Naive thymus-derived CD4-positive, alpha-beta T cell (primary cell): ENCODE results near the gene PTTG1IP. TPM values are rescaled to one million over a fixed set of nuclear protein-coding genes. Genes with fewer than 3 reads are reported as not detected.

ENCODE experiments used
- ATAC-seq: fragments of 150-1000 bp; cut with Tn5 transposase; 2 replicates; pipeline ENCODE4 v1.10.0; 2021; ENCODE audit warnings: mild to moderate bottlenecking, moderate library complexity
- CTCF ChIA-PET: fragments of 350-600 bp; sonication (Branson Sonifier 250); formaldehyde crosslinking; loops from one replicate; lab custom pipeline; 2021; ENCODE audit warnings: antibody characterized with exemption; lab: Charles Lee
- POLR2A ChIA-PET: fragments of 350-600 bp; sonication (Branson Sonifier 250); formaldehyde crosslinking; loops from one replicate; lab custom pipeline; 2021; ENCODE audit warnings: antibody characterized with exemption, inconsistent platforms; lab: Charles Lee
- DNase-seq, 9 donors: peaks; one replicate each; pipeline versions ENCODE4 v3.0.0 to v3.0.0-alpha.2; 2020 to 2022; ENCODE audit warnings: mixed read lengths in 1 of 9
- H3K27ac ChIP-seq: one replicate; pipeline ENCODE4 v1.7.0; 2013; ENCODE audit warnings: mild to moderate bottlenecking, low read depth, low read length, moderate library complexity
- H3K27me3 ChIP-seq, 2 donors: one replicate each; pipeline ENCODE4 v1.7.0; 2013; ENCODE audit warnings: low read length in 2 of 2, mild to moderate bottlenecking in 2 of 2, moderate library complexity in 2 of 2; ENCODE audit not compliant: control insufficient read depth in 2 of 2, insufficient read depth in 2 of 2
- H3K36me3 ChIP-seq, 3 experiments: 1 replicate in 2 of 3; 2 replicates in 1 of 3; pipeline ENCODE4 v1.7.0; 2013; ENCODE audit warnings: low read length in 3 of 3, mild to moderate bottlenecking in 3 of 3, moderate library complexity in 1 of 3; ENCODE audit not compliant: insufficient read depth in 3 of 3, control insufficient read depth in 2 of 3
- H3K4me1 ChIP-seq, 2 donors: one replicate each; pipeline ENCODE4 v1.7.0; 2013; ENCODE audit warnings: low read length in 2 of 2, mild to moderate bottlenecking in 2 of 2, moderate library complexity in 1 of 2; ENCODE audit not compliant: control insufficient read depth in 2 of 2, insufficient read depth in 2 of 2
- H3K4me3 ChIP-seq: 2 replicates; pipeline ENCODE4 v1.7.0; 2013; ENCODE audit warnings: mild to moderate bottlenecking, low read length
- H3K9me3 ChIP-seq, 3 experiments: 1 replicate in 2 of 3; 2 replicates in 1 of 3; pipeline ENCODE4 v1.7.0; 2013; ENCODE audit warnings: low read length in 3 of 3; ENCODE audit not compliant: control insufficient read depth in 2 of 3
- H3K27ac Mint-ChIP-seq, 9 donors: one replicate each; pipeline ENCODE4 v1.8.0; 2020 to 2022; ENCODE audit warnings: mixed read lengths in 9 of 9, mild to moderate bottlenecking in 8 of 9, moderate library complexity in 5 of 9, inconsistent platforms in 2 of 9
- H3K27me3 Mint-ChIP-seq, 5 donors: one replicate each; pipeline ENCODE4 v1.8.0; 2021 to 2022; ENCODE audit warnings: mixed read lengths in 5 of 5, mild to moderate bottlenecking in 1 of 5
- H3K36me3 Mint-ChIP-seq, 5 donors: one replicate each; pipeline ENCODE4 v1.8.0; 2020 to 2022; ENCODE audit warnings: mixed read lengths in 5 of 5, mild to moderate bottlenecking in 3 of 5, inconsistent platforms in 1 of 5
- H3K4me1 Mint-ChIP-seq, 7 donors: one replicate each; pipeline ENCODE4 v1.8.0; 2020 to 2022; ENCODE audit warnings: mixed read lengths in 7 of 7, mild to moderate bottlenecking in 3 of 7, inconsistent platforms in 1 of 7
- H3K4me3 Mint-ChIP-seq, 10 donors: one replicate each; pipeline ENCODE4 v1.8.0; 2020 to 2022; ENCODE audit warnings: mild to moderate bottlenecking in 10 of 10, mixed read lengths in 10 of 10, moderate library complexity in 6 of 10, inconsistent platforms in 2 of 10
- H3K9me3 Mint-ChIP-seq, 11 donors: one replicate each; pipeline ENCODE4 v1.8.0; 2020 to 2022; ENCODE audit warnings: mixed read lengths in 11 of 11, mild to moderate bottlenecking in 4 of 11, inconsistent platforms in 1 of 11, moderate library complexity in 1 of 11
- intact Hi-C, 2 donors: fragments of 100-400 bp; cut with micrococcal nuclease; formaldehyde crosslinking; loops; one replicate each; pipeline ENCODE4 v1.15.1; 2023
- polyA plus RNA-seq, 2 donors: library from polyadenylated mRNA; unstranded; fragments of 300-500 nt; fragmentation: Illumina TruSeq; gene quantifications; one replicate each; pipeline ENCODE4 v1.2.3, GENCODE V29; 2021
- total RNA-seq, 6 experiments: library from RNA in 5 of 6; stranded (reverse) in 5 of 6; gene quantifications; 1 replicate in 5 of 6; 2 replicates in 1 of 6; pipeline ENCODE4 v1.2.3 and lab custom pipeline; 2021 to 2026

The PTTG1IP gene
- total and polyA plus RNA-seq, 7 experiments from 2014 or later, result 60.9 to 122 (median 92.5) TPM

DNA sequence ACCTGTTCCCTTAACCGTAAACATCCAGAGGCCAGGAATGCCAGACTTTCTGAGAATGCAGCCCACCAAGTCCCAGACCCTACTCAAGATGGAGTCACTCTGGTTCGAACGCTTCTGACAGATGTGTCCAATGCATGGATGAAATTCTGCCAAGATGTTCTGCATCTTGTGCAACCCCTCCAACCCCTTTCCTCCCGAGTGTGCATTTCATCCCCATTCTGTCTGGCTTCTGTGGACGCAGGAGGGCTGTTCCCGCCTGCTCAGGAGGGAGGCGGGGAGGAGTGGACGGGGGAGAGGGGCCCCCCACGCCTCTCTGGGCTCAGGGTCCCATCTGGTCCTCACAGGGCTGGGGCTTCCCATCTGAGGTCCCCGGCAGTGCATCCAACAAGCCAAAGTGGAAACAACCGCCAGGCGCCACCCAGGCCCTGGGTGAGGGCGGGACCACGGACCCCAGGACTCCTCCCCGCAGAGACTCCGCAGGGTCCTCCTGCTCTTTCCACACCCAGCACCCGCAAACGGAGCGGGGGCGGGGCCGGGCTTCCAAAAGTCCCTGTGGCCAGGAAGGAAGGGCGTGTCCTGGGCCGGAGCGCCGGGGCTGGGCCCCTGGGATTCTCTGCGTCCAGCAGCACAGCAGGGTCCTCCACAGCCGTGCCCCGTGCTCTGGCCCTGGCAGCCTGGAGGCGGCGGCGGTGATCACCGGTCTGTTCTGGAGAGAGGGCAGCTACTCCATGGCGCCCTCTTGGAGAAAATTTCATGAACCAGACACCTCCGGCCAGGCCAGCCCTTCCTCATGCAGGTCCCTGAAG, 27.9 kb downstream of the PTTG1IP start:
- peaks cover 3 to 24% (median 13%) of the 10 kb centered on the region in 7 donors for H3K4me1 Mint-ChIP-seq
- ChIA-PET POLR2A (interaction anchor here (1.1 to 1.2 kb wide), 3 partner anchors 28 to 30 kb away, joined by 3 to 5 read pairs (median 3); partner anchors contain the start of gene PTTG1IP), CTCF (interaction anchor here (0.7 to 1.3 kb wide), 5 partner anchors 12 to 1795 kb away, joined by 3 to 4 read pairs (median 3); partner anchors contain the start of gene UBE2G2)
- Histone ChIP-seq H3K4me3 (peak overlapping the region; percentile 51), H3K36me3 (peaks cover 0 to 22% (median 0%) of the 10 kb centered on the region in 3 experiments), H3K27me3 (no peaks in the 10 kb centered on the region), H3K4me1 (peaks cover 6 to 11% of the 10 kb centered on the region in 2 donors), H3K27ac (peak overlapping the region; percentile 58), H3K9me3 (no peaks in the 10 kb centered on the region)
- intact Hi-C loops, result loop anchor here (1.0 to 2.0 kb wide), 4 partner anchors 17 to 44 kb away; partner anchors contain the start of gene UBE2G2 (in 2 of the 2)
- H3K4me3 Mint-ChIP-seq, result peak overlapping the region; percentile 65 to 80 (median 78)
- peaks cover 0 to 6% (median 0%) of the 10 kb centered on the region in 5 donors for H3K36me3 Mint-ChIP-seq
- ATAC-seq, result peak; percentile 77
- peaks cover 0 to 4% (median 0%) of the 10 kb centered on the region in 5 donors for H3K27me3 Mint-ChIP-seq
- DNase-seq, result peak; percentile 15 to 75 (median 37)
- peaks cover 0 to 2% (median 0%) of the 10 kb centered on the region in 11 donors for H3K9me3 Mint-ChIP-seq
- peak overlapping the region; percentile 57 to 90 (median 76) for H3K27ac Mint-ChIP-seq

DNA sequence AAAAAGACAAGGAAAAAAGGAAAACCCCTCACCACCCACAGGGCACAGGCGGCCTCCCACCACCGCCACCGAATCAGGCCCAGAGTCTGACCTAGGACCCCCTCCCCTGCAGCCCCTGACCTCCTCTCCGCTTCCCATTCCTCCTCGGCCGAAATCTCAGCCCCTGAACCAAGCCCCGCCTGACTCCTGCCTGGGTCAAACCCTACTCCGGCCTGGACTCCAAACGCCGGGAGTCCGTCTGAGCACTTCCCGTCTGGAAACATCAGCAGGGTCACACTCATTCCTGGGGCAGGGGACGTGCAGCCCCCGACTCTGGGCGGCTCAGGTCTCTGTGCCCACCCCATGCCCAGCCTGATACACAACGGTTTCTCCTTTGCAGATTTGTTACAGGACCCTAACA, 29.2 kb downstream of the PTTG1IP start:
- intact Hi-C loops, result no loop called here
- Mint-ChIP-seq H3K4me1 (peaks cover 0 to 24% (median 13%) of the 10 kb centered on the region in 7 donors), H3K27ac (peak overlapping the region in 1 of 9 donors; percentile 65), H3K4me3 (peak overlapping the region in 4 of 10 donors; percentile 40 to 78 (median 42)), H3K36me3 (peaks cover 0 to 3% (median 0%) of the 10 kb centered on the region in 5 donors), H3K27me3 (peaks cover 0 to 4% (median 0%) of the 10 kb centered on the region in 5 donors), H3K9me3 (peaks cover 0 to 2% (median 0%) of the 10 kb centered on the region in 11 donors)
- Histone ChIP-seq H3K27ac (no peak overlapping the region), H3K27me3 (no peaks in the 10 kb centered on the region), H3K36me3 (peaks cover 0 to 8% (median 0%) of the 10 kb centered on the region in 3 experiments), H3K4me1 (peaks cover 6 to 11% of the 10 kb centered on the region in 2 donors), H3K4me3 (no peak overlapping the region), H3K9me3 (no peaks in the 10 kb centered on the region)
- ATAC-seq (no peak), DNase-seq (no peak)
- ChIA-PET CTCF (interaction anchor here (0.8 kb wide), 1 partner anchor 26 kb away, joined by 3 read pairs; the partner anchor contains the start of gene SUMO3), POLR2A (no interaction called here)

DNA sequence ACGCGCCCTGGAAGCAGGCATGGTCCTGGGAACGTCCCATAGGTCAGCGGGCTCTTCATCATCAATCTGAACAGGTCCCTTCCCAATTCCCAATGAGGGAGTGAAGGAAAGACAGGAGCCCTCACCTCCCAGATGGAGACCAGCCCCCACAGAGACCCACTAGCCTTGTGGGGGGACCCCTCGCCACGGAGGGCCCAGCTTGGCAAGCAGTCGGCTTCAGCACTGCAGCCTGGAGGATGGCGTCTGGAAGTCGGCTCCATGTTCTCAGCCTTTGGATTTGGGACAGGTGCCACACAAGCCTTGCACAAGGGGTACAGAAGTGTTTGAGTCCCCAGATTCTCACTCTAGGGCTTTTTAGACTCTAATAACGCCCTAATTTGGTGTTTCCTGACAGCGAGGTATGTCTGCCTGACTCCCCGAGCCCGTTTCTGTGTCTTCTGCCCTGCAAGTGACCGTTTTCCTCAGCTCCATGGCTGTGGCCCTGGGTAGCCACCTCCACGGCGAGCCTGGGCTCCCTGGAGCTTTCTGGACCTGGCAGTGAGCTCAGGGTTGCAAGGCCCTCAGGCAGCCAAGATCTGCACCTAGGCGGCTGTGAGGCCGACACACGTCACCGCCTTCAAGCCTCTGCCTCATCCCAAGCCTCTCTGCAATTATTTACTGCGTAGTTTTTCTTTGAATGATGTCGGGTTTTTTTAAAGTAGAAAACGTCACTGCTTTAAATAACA, 30.6 kb downstream of the PTTG1IP start:
- ChIA-PET POLR2A (interaction anchor here (0.7 kb wide), 1 partner anchor 34 kb away, joined by 3 read pairs; no protein-coding TSS in a partner anchor), CTCF (interaction anchor here (0.7 kb wide), 1 partner anchor 26 kb away, joined by 3 read pairs; no protein-coding TSS in a partner anchor)
- Histone ChIP-seq H3K9me3 (no peaks in the 10 kb centered on the region), H3K27ac (no peak overlapping the region), H3K4me1 (peaks cover 6 to 11% of the 10 kb centered on the region in 2 donors), H3K4me3 (no peak overlapping the region), H3K36me3 (no peaks in the 10 kb centered on the region), H3K27me3 (no peaks in the 10 kb centered on the region)
- no peak overlapping the region for H3K4me3 Mint-ChIP-seq
- peaks cover 0 to 2% (median 0%) of the 10 kb centered on the region in 11 donors for H3K9me3 Mint-ChIP-seq
- H3K27me3 Mint-ChIP-seq, result peaks cover 0 to 4% (median 0%) of the 10 kb centered on the region in 5 donors
- no peak overlapping the region for H3K27ac Mint-ChIP-seq
- peaks cover 0 to 24% (median 13%) of the 10 kb centered on the region in 7 donors for H3K4me1 Mint-ChIP-seq
- intact Hi-C loops, result no loop called here
- ATAC-seq (no peak), DNase-seq (no peak)
- H3K36me3 Mint-ChIP-seq, result no peaks in the 10 kb centered on the region

DNA sequence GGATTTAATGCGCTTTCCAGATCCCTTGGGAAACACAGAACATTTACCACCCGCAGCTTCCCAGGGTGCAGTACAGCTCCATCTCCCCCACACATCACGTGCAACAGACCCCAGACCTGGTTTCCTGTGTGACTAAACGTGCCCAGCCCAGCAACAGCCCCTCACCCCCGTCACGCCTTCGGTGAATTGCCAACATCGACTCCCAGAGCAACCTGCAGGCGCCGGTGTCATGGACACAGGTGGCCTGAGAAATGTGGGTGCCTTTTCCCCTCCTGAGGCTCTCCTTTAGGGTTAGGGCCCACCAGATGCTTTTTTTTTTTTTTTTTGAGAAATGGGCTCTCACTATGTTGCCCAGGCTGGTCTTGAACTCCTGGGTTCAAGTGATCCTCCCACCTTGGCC, 31.4 kb downstream of the PTTG1IP start:
- H3K9me3 ChIP-seq, result no peaks in the 10 kb centered on the region
- H3K27me3 ChIP-seq, result no peaks in the 10 kb centered on the region
- Mint-ChIP-seq H3K4me1 (peaks cover 0 to 20% (median 13%) of the 10 kb centered on the region in 7 donors), H3K27ac (no peak overlapping the region), H3K9me3 (peaks cover 0 to 2% (median 0%) of the 10 kb centered on the region in 11 donors), H3K36me3 (no peaks in the 10 kb centered on the region), H3K27me3 (peaks cover 0 to 4% (median 0%) of the 10 kb centered on the region in 5 donors), H3K4me3 (no peak overlapping the region)
- ATAC-seq (no peak), DNase-seq (no peak)
- peaks cover 6 to 11% of the 10 kb centered on the region in 2 donors for H3K4me1 ChIP-seq
- no peaks in the 10 kb centered on the region for H3K36me3 ChIP-seq
- CTCF ChIA-PET, result interaction anchor here (0.7 kb wide), 1 partner anchor 27 kb away, joined by 3 read pairs; no protein-coding TSS in a partner anchor
- no peak overlapping the region for H3K27ac ChIP-seq
- no peak overlapping the region for H3K4me3 ChIP-seq
- POLR2A ChIA-PET, result no interaction called here
- intact Hi-C loops, result no loop called here

DNA sequence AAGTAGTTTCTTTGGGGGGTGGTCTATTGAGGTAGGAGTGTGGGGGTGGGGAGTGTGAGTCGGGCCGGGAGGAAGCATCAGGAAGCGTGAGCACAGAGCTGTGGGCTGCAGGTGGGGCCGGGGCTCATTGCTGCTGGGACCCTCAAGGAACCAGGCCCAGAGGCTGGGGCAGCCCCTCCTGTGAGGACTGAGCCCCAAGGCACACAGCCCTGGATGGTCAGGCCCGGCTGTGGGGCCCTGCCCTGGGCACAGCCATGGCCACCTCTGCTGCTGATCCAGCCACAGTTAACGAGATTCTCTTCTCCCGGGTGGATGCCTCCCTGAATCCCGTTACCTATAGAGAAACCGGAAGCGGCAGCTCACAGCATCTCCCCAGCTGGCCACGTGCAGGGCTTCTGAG, 32.7 kb downstream of the PTTG1IP start:
- peaks cover 0 to 2% (median 0%) of the 10 kb centered on the region in 11 donors for H3K9me3 Mint-ChIP-seq
- ChIA-PET CTCF (no interaction called here), POLR2A (no interaction called here)
- H3K4me1 Mint-ChIP-seq, result peaks cover 0 to 12% (median 4%) of the 10 kb centered on the region in 7 donors
- no peak for DNase-seq
- Histone ChIP-seq H3K27ac (no peak overlapping the region), H3K9me3 (no peaks in the 10 kb centered on the region), H3K4me1 (peaks cover 2 to 6% of the 10 kb centered on the region in 2 donors), H3K36me3 (no peaks in the 10 kb centered on the region), H3K27me3 (no peaks in the 10 kb centered on the region), H3K4me3 (no peak overlapping the region)
- no peak overlapping the region for H3K4me3 Mint-ChIP-seq
- ATAC-seq, result no peak
- H3K27ac Mint-ChIP-seq, result no peak overlapping the region
- H3K27me3 Mint-ChIP-seq, result peaks cover 0 to 4% (median 0%) of the 10 kb centered on the region in 5 donors
- no peaks in the 10 kb centered on the region for H3K36me3 Mint-ChIP-seq
- intact Hi-C loops, result no loop called here

DNA sequence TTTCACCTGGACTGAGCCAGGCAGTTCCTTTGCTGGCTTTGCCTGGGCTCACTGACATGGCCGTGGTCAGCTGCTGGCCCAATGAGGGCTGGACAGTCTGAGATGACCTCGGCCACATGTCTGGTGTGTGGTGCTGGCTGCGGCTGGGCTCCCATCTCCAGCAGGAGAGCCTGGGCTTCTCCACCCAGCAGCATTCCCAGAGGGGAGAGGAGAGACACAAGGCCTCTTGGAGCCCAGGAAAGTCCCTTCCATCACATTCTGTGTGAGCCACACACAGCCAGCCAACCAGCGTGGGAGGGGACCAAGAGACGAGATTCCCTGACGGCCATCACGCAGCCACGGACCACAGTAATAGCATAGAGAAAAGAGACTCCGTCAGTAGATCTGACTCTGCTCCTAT, 34.5 kb downstream of the PTTG1IP start:
- Mint-ChIP-seq H3K9me3 (peaks cover 0 to 2% (median 0%) of the 10 kb centered on the region in 11 donors), H3K36me3 (no peaks in the 10 kb centered on the region), H3K4me3 (no peak overlapping the region), H3K27me3 (peaks cover 0 to 4% (median 0%) of the 10 kb centered on the region in 5 donors), H3K27ac (no peak overlapping the region), H3K4me1 (no peaks in the 10 kb centered on the region)
- ChIA-PET CTCF (no interaction called here), POLR2A (no interaction called here)
- Histone ChIP-seq H3K27ac (no peak overlapping the region), H3K9me3 (no peaks in the 10 kb centered on the region), H3K4me3 (no peak overlapping the region), H3K27me3 (no peaks in the 10 kb centered on the region), H3K4me1 (no peaks in the 10 kb centered on the region), H3K36me3 (no peaks in the 10 kb centered on the region)
- intact Hi-C loops, result no loop called here
- no peak for DNase-seq
- no peak for ATAC-seq
